SK-N-SH (cell line): ENCODE data around the gene CLMN. TPM values are rescaled to one million over a fixed set of nuclear protein-coding genes. Genes with fewer than 3 reads are reported as not detected.

Source experiments
- CTCF ChIA-PET: fragments of 300-600, 350-600 bp; formaldehyde crosslinking; extraction: SDS; loops from one replicate; lab custom pipeline; 2021; lab: Yijun Ruan, JAX
- POLR2A ChIA-PET: fragments of 350-600 bp; sonication (Branson Sonifier 250); formaldehyde crosslinking; extraction: SDS; loops from one replicate; lab custom pipeline; 2020; ENCODE audit warnings: antibody characterized with exemption, inconsistent platforms; lab: Yijun Ruan, JAX
- DNase-seq: peaks from one replicate; pipeline ENCODE4 v3.0.0; 2012
- H2AFZ ChIP-seq: fragments of 200-600 bp; sonication (generic); 2 replicates; pipeline ENCODE4 v1.8.1; 2016; ENCODE audit warnings: antibody characterized with exemption, mild to moderate bottlenecking, low read depth
- H3F3A ChIP-seq: fragments of 200-600 bp; sonication (generic); replicated peaks from 2 replicates; pipeline ENCODE3; 2016; ENCODE audit warnings: antibody characterized with exemption, mild to moderate bottlenecking; ENCODE audit not compliant: insufficient read depth
- H3K27ac ChIP-seq, 2 experiments: fragments of 200-500 bp in 1 of 2; fragments of 200-600 bp in 1 of 2; sonication (Bioruptor generic) in 1 of 2; sonication (generic), shearing (Covaris generic) in 1 of 2; 2 replicates each; pipeline versions ENCODE4 v1.5.1 to v1.6.1; 2014 to 2016; ENCODE audit warnings: low read depth in 2 of 2, inconsistent platforms in 1 of 2, low read length in 1 of 2, mild to moderate bottlenecking in 1 of 2, mixed read lengths in 1 of 2
- H3K27me3 ChIP-seq: fragments of 200-600 bp; sonication (generic), shearing (Covaris generic); 2 replicates; pipeline ENCODE4 v1.6.1; 2016; ENCODE audit warnings: mixed run types; ENCODE audit not compliant: insufficient read depth
- H3K36me3 ChIP-seq, 2 experiments: fragments of 200-500 bp in 1 of 2; fragments of 200-600 bp in 1 of 2; sonication (Bioruptor generic) in 1 of 2; sonication (generic) in 1 of 2; replicated peaks in 1 of 2; 2 replicates each; pipeline versions ENCODE3 to v1.5.1; 2014 to 2016; ENCODE audit warnings: low read length in 1 of 2, mild to moderate bottlenecking in 1 of 2; ENCODE audit not compliant: insufficient read depth in 2 of 2, control insufficient read depth in 1 of 2
- H3K4me1 ChIP-seq, 2 experiments: fragments of 200-500 bp in 1 of 2; fragments of 200-600 bp in 1 of 2; sonication (Bioruptor generic) in 1 of 2; sonication (generic), shearing (Covaris generic) in 1 of 2; 2 replicates each; pipeline versions ENCODE4 v1.5.1 to v1.6.1; 2014 to 2016; ENCODE audit warnings: low read depth in 1 of 2, low read length in 1 of 2, mixed run types in 1 of 2; ENCODE audit not compliant: insufficient read depth in 2 of 2, control insufficient read depth in 1 of 2
- H3K4me2 ChIP-seq: fragments of 200-600 bp; sonication (generic), shearing (Covaris generic); 2 replicates; pipeline ENCODE4 v1.6.1; 2017; ENCODE audit warnings: mixed run types
- H3K4me3 ChIP-seq, 2 experiments: fragments of 200-500 bp in 1 of 2; fragments of 200-600 bp in 1 of 2; sonication (Bioruptor generic) in 1 of 2; sonication (generic), shearing (Covaris generic) in 1 of 2; 2 replicates each; pipeline versions ENCODE4 v1.5.1 to v1.8.1; 2014 to 2016; ENCODE audit warnings: low read depth in 2 of 2, inconsistent platforms in 1 of 2, low read length in 1 of 2, mild to moderate bottlenecking in 1 of 2, mixed read lengths in 1 of 2, moderate library complexity in 1 of 2
- H3K79me2 ChIP-seq: fragments of 200-600 bp; sonication (generic); 2 replicates; pipeline ENCODE4 v1.8.1; 2017; ENCODE audit warnings: mild to moderate bottlenecking; ENCODE audit not compliant: insufficient read depth
- H3K9ac ChIP-seq: fragments of 200-600 bp; sonication (generic); 2 replicates; pipeline ENCODE4 v1.6.1; 2017; ENCODE audit warnings: mixed run types
- H3K9me2 ChIP-seq: fragments of 200-600 bp; sonication (generic); 2 replicates; pipeline ENCODE4 v1.6.1; 2017; ENCODE audit warnings: mixed run types
- H3K9me3 ChIP-seq: fragments of 200-600 bp; sonication (generic); 2 replicates; pipeline ENCODE4 v1.6.1; 2017; ENCODE audit warnings: mixed run types, mild to moderate bottlenecking, moderate library complexity
- H4K20me1 ChIP-seq: fragments of 200-600 bp; sonication (generic); 2 replicates; pipeline ENCODE4 v1.6.1; 2017; ENCODE audit warnings: mild to moderate bottlenecking, mixed run types; ENCODE audit not compliant: insufficient read depth
- ELF1 ChIP-seq: IDR thresholded peaks from 2 replicates; pipeline ENCODE4 v1.4.0; 2012
- EP300 ChIP-seq, 2 experiments: IDR thresholded peaks; 2 replicates each; pipeline versions ENCODE4 v1.4.0 to v1.6.1; 2012; ENCODE audit warnings: borderline replicate concordance in 1 of 2, low read depth in 1 of 2, low read length in 1 of 2
- FOSL2 ChIP-seq: IDR thresholded peaks from 2 replicates; pipeline ENCODE4 v1.4.0; 2012; ENCODE audit warnings: low read depth, mild to moderate bottlenecking, moderate library complexity, borderline replicate concordance
- FOXJ3 ChIP-seq: sonication (generic); formaldehyde crosslinking; IDR thresholded peaks from 2 replicates; pipeline ENCODE4 v1.5.1; 2020; ENCODE audit warnings: mild to moderate bottlenecking, missing genetic modification reagents
- FOXM1 ChIP-seq: IDR thresholded peaks from 2 replicates; pipeline ENCODE4 v1.4.0; 2012; ENCODE audit warnings: low read depth, mild to moderate bottlenecking
- GABPA ChIP-seq: IDR thresholded peaks from 2 replicates; pipeline ENCODE4 v1.4.0; 2012; ENCODE audit warnings: low read depth, mild to moderate bottlenecking
- GATA2 ChIP-seq: sonication (generic); formaldehyde crosslinking; IDR thresholded peaks from 2 replicates; pipeline ENCODE4 v1.5.0; 2020; ENCODE audit warnings: mild to moderate bottlenecking, missing genetic modification reagents
- JUND ChIP-seq: IDR thresholded peaks from 2 replicates; pipeline ENCODE4 v1.4.0; 2012
- MEF2A ChIP-seq: IDR thresholded peaks from 2 replicates; pipeline ENCODE4 v1.4.0; 2012; ENCODE audit warnings: low read depth, borderline replicate concordance
- RCOR1 ChIP-seq: fragments of 150-350 bp; IDR thresholded peaks from 2 replicates; pipeline ENCODE4 v1.6.1; 2017; ENCODE audit warnings: antibody characterized with exemption, low read length
- RFX5 ChIP-seq: IDR thresholded peaks from 2 replicates; pipeline ENCODE4 v1.6.1; 2012; ENCODE audit warnings: mild to moderate bottlenecking, improper control_type of control experiment, low read length
- TCF12 ChIP-seq: IDR thresholded peaks from 2 replicates; pipeline ENCODE4 v1.4.0; 2012
- TEAD4 ChIP-seq: IDR thresholded peaks from 2 replicates; pipeline ENCODE4 v1.4.0; 2012; ENCODE audit warnings: mild to moderate bottlenecking, borderline replicate concordance; ENCODE audit not compliant: insufficient read depth
- WGBS: methylation state at CpG from one replicate; pipeline ENCODE4 v1.1.6; 2017; ENCODE audit warnings: low lambda C conversion rate; 5-methylcytosine and 5-hydroxymethylcytosine counted together
- polyA plus RNA-seq, 3 experiments: library from polyadenylated mRNA; depleted of rRNA; stranded (reverse); fragments of >200 nt; gene quantifications; 2 replicates each; pipeline ENCODE4 v1.2.3, GENCODE V29; 2012
- TF ChIP-seq, protein P1 (sequence below): IDR thresholded peaks from 2 replicates; pipeline ENCODE4; 2012
- TF ChIP-seq, protein P2 (sequence below): fragments of 150-350 bp; IDR thresholded peaks from 2 replicates; pipeline ENCODE4 v1.6.1; 2017; ENCODE audit warnings: antibody characterized with exemption, low read length, low read depth, borderline replicate concordance
- TF ChIP-seq, protein P3 (sequence below): IDR thresholded peaks from 2 replicates; pipeline ENCODE4 v1.4.0; 2012; ENCODE audit warnings: low read depth
- TF ChIP-seq, protein P4 (sequence below): IDR thresholded peaks from 2 replicates; pipeline ENCODE4 v1.4.0; 2012; ENCODE audit warnings: low read depth, borderline replicate concordance

Gene CLMN
- polyA plus RNA-seq, 1 of the 3 experiments (the other 2 are of a cell fraction): 1.4 TPM

DNA sequence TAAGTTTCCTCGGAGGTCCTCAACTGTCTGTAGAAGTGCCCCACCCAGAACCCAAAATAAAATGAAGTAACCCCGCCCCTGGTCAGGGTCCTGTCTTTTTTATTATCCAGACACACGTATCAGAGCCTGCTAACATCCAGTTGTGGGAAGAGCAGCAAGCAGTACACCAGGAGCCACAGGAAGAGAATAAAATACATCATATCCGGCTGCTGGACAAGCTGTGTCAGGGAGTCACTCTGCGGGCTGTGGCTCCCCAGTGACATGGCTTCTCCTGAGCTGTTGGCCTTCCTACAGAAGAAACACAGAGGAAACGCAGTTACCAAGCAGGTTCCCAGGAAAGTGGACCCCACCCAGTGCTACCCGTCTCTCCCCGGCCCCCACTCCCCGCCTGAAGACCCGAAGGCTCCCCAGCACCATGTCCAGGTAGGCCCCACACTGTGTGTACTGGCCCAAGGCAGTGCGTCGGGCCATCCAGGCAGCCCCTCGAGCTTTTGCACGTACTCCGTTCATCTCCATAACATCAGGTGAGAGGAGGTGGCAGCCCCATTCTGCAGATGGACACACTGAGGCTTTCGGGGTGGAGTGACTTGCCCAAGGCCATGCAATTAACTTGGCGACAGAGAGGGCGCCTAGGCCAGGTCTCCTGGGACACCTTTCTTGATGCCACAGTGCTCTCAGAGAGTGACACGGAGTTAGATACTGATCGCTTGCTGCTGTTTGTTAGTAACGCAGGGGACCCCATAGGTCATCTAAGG lies 128.1 kb downstream of the CLMN start:
- H3K4me3 ChIP-seq: no peak overlapping the region
- DNase-seq: no peak
- no peaks in the 10 kb centered on the region for H4K20me1 ChIP-seq
- no peak overlapping the region for H3K9ac ChIP-seq
- no peaks in the 10 kb centered on the region for H3K36me3 ChIP-seq
- TF ChIP-seq ELF1 (no peak), RCOR1 (no peak), GABPA (no peak), EP300 (IDR thresholded peaks at IDR 0.05; ENCODE audit: borderline replicate concordance in 1 of 2, low read depth in 1 of 2, low read length in 1 of 2) (no peak), RFX5 (no peak), FOSL2 (no peak), MEF2A (no peak), JUND (no peak), GATA2 (no peak), FOXM1 (no peak), TEAD4 (no peak), FOXJ3 (CRISPR knock-in tag) (no peak), TCF12 (no peak)
- TF ChIP-seq, protein P1, sequence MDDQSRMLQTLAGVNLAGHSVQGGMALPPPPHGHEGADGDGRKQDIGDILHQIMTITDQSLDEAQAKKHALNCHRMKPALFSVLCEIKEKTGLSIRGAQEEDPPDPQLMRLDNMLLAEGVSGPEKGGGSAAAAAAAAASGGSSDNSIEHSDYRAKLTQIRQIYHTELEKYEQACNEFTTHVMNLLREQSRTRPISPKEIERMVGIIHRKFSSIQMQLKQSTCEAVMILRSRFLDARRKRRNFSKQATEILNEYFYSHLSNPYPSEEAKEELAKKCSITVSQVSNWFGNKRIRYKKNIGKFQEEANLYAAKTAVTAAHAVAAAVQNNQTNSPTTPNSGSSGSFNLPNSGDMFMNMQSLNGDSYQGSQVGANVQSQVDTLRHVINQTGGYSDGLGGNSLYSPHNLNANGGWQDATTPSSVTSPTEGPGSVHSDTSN: no peak
- TF ChIP-seq, protein P2, sequence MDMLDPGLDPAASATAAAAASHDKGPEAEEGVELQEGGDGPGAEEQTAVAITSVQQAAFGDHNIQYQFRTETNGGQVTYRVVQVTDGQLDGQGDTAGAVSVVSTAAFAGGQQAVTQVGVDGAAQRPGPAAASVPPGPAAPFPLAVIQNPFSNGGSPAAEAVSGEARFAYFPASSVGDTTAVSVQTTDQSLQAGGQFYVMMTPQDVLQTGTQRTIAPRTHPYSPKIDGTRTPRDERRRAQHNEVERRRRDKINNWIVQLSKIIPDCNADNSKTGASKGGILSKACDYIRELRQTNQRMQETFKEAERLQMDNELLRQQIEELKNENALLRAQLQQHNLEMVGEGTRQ: no peak
- TF ChIP-seq, protein P3, sequence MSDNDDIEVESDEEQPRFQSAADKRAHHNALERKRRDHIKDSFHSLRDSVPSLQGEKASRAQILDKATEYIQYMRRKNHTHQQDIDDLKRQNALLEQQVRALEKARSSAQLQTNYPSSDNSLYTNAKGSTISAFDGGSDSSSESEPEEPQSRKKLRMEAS: no peak
- TF ChIP-seq, protein P4, sequence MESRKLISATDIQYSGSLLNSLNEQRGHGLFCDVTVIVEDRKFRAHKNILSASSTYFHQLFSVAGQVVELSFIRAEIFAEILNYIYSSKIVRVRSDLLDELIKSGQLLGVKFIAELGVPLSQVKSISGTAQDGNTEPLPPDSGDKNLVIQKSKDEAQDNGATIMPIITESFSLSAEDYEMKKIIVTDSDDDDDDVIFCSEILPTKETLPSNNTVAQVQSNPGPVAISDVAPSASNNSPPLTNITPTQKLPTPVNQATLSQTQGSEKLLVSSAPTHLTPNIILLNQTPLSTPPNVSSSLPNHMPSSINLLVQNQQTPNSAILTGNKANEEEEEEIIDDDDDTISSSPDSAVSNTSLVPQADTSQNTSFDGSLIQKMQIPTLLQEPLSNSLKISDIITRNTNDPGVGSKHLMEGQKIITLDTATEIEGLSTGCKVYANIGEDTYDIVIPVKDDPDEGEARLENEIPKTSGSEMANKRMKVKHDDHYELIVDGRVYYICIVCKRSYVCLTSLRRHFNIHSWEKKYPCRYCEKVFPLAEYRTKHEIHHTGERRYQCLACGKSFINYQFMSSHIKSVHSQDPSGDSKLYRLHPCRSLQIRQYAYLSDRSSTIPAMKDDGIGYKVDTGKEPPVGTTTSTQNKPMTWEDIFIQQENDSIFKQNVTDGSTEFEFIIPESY: no peak
- TF ChIP-seq, all 33 proteins: peak for 0
- Histone ChIP-seq H3K9me3 (no peaks in the 10 kb centered on the region), H3K4me2 (no peak overlapping the region), H3F3A (no peaks in the 10 kb centered on the region), H3K27me3 (no peaks in the 10 kb centered on the region), H3K9me2 (no peaks in the 10 kb centered on the region), H3K4me1 (peaks cover 0 to 9% of the 10 kb centered on the region in 2 experiments; a peak in 2 of 4 replicates), H3K27ac (no peak overlapping the region), H2AFZ (no peak overlapping the region), H3K79me2 (no peaks in the 10 kb centered on the region)
- POLR2A ChIA-PET: no interaction called here
- CTCF ChIA-PET: no interaction called here
- 92% methylated on average over 16 of the region's 21 CpGs for WGBS
